Trophoblast cell (in vitro differentiated cells and primary cell): ENCODE measurements around the gene RBPJ.
A peak's percentile ranks its signal among the peaks of the same experiment; 100 is the strongest.

Experiments used
- DNase-seq, 2 donors: peaks; one replicate each; pipeline ENCODE4 v3.0.0-alpha.2; 2016
- H2AFZ ChIP-seq: 2 replicates; pipeline ENCODE4 v1.6.1; 2013; ENCODE audit warnings: low read length, moderate library complexity, mild to moderate bottlenecking; ENCODE audit not compliant: insufficient read depth, poor library complexity
- H2AK5ac ChIP-seq: 2 replicates; pipeline ENCODE4 v1.6.1; 2013; ENCODE audit warnings: mild to moderate bottlenecking, low read length
- H2BK120ac ChIP-seq: 2 replicates; pipeline ENCODE4 v1.6.1; 2013; ENCODE audit warnings: low read length, mild to moderate bottlenecking, moderate library complexity; ENCODE audit not compliant: insufficient read depth, poor library complexity
- H2BK12ac ChIP-seq: 2 replicates; pipeline ENCODE4 v1.6.1; 2013; ENCODE audit warnings: mild to moderate bottlenecking, low read length, moderate library complexity
- H2BK5ac ChIP-seq: 2 replicates; pipeline ENCODE4 v1.6.1; 2013; ENCODE audit warnings: low read length, low read depth, moderate library complexity, mild to moderate bottlenecking; ENCODE audit not compliant: poor library complexity
- H3K14ac ChIP-seq: 2 replicates; pipeline ENCODE4 v1.6.1; 2013; ENCODE audit warnings: mild to moderate bottlenecking, low read length
- H3K18ac ChIP-seq: 2 replicates; pipeline ENCODE4 v1.6.1; 2013; ENCODE audit warnings: mild to moderate bottlenecking, low read length
- H3K23ac ChIP-seq: 2 replicates; pipeline ENCODE4 v1.6.1; 2013; ENCODE audit warnings: low read length
- H3K27ac ChIP-seq: 2 replicates; pipeline ENCODE4 v1.5.1; 2013; ENCODE audit warnings: low read depth, mild to moderate bottlenecking, inconsistent platforms, low read length, moderate library complexity
- H3K27me3 ChIP-seq: 2 replicates; pipeline ENCODE4 v1.6.1; 2013; ENCODE audit warnings: inconsistent platforms, mild to moderate bottlenecking, low read length, moderate library complexity; ENCODE audit not compliant: insufficient read depth
- H3K36me3 ChIP-seq, 2 experiments: 1 replicate in 1 of 2; 2 replicates in 1 of 2; pipeline ENCODE4 v1.6.1; 2013; ENCODE audit warnings: low read length in 2 of 2, mild to moderate bottlenecking in 2 of 2, moderate library complexity in 1 of 2; ENCODE audit not compliant: insufficient read depth in 2 of 2, control insufficient read depth in 1 of 2
- H3K4ac ChIP-seq: 2 replicates; pipeline ENCODE4 v1.6.1; 2013; ENCODE audit warnings: low read depth, mild to moderate bottlenecking, low read length, moderate library complexity
- H3K4me1 ChIP-seq, 2 experiments: 1 replicate in 1 of 2; 2 replicates in 1 of 2; pipeline ENCODE4 v1.6.1; 2013; ENCODE audit warnings: low read length in 2 of 2, mild to moderate bottlenecking in 2 of 2, moderate library complexity in 1 of 2; ENCODE audit not compliant: insufficient read depth in 2 of 2, control insufficient read depth in 1 of 2
- H3K4me2 ChIP-seq: 2 replicates; pipeline ENCODE4 v1.6.1; 2013; ENCODE audit warnings: inconsistent platforms, mild to moderate bottlenecking, low read length, moderate library complexity
- H3K4me3 ChIP-seq: 2 replicates; pipeline ENCODE4 v1.5.1; 2013; ENCODE audit warnings: mild to moderate bottlenecking, low read depth, low read length, inconsistent platforms
- H3K79me1 ChIP-seq: one replicate; pipeline ENCODE4 v1.6.1; 2013; ENCODE audit warnings: low read length
- H3K79me2 ChIP-seq: 2 replicates; pipeline ENCODE4 v1.6.1; 2013; ENCODE audit warnings: low read length, mild to moderate bottlenecking; ENCODE audit not compliant: control insufficient read depth, insufficient read depth, poor library complexity
- H3K9ac ChIP-seq: 2 replicates; pipeline ENCODE4 v1.6.1; 2013; ENCODE audit warnings: mild to moderate bottlenecking, low read length
- H3K9me3 ChIP-seq: 2 replicates; pipeline ENCODE4 v1.6.1; 2013; ENCODE audit warnings: low read depth, mild to moderate bottlenecking, control low read depth, inconsistent platforms, low read length; ENCODE audit not compliant: insufficient read depth
- H4K12ac ChIP-seq: 2 replicates; pipeline ENCODE4 v1.6.1; 2013; ENCODE audit warnings: low read depth, mild to moderate bottlenecking, low read length, moderate library complexity
- H4K8ac ChIP-seq: 2 replicates; pipeline ENCODE4 v1.6.1; 2013; ENCODE audit warnings: low read depth, mild to moderate bottlenecking, low read length, moderate library complexity
- H4K91ac ChIP-seq: one replicate; pipeline ENCODE4 v1.6.1; 2013; ENCODE audit warnings: low read depth, mild to moderate bottlenecking, low read length, moderate library complexity
- WGBS: extraction: QIAGEN DNeasy Blood & Tissue Kit; methylation state at CpG from one replicate; pipeline ENCODE4 v1.1.7; 2013; ENCODE audit warnings: missing lambda C conversion rate; ENCODE audit not compliant: insufficient read length, insufficient coverage; ENCODE audit errors: extremely low coverage; 5-methylcytosine and 5-hydroxymethylcytosine counted together

The RBPJ gene

DNA sequence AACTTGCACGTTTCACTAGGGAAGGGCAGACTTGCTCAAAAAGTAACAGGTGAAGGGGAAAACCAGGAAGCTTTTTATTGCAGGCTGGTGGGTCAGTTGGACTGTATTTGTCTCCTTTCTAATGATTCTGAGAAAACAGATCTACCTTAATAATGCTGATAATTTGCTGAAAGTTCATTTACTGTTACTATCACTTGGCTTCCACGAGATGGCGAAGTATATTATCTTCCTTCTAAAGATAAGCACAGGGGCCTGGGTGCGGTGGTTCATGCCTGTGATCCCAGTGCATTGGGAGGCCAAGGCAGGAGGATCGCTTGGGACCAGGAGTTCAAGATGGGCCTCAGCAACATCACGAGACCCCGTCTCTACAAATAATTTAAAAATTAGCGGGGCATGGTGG lies 153.1 kb downstream of the RBPJ start:
- WGBS, result no CpG with 5 or more reads among the region's 8 CpGs
- Histone ChIP-seq H3K4ac (no peak overlapping the region), H3K4me1 (no peaks in the 10 kb centered on the region), H4K91ac (no peak overlapping the region), H2BK120ac (no peak overlapping the region), H3K9me3 (no peaks in the 10 kb centered on the region), H3K4me3 (no peak overlapping the region), H2BK5ac (no peak overlapping the region), H2BK12ac (no peak overlapping the region), H2AK5ac (no peak overlapping the region), H3K14ac (no peak overlapping the region), H3K79me1 (no peaks in the 10 kb centered on the region), H4K12ac (no peak overlapping the region), H3K27me3 (no peaks in the 10 kb centered on the region), H3K18ac (no peak overlapping the region), H3K4me2 (no peak overlapping the region), H3K27ac (no peak overlapping the region), H4K8ac (no peak overlapping the region), H3K36me3 (no peaks in the 10 kb centered on the region), H3K79me2 (no peaks in the 10 kb centered on the region), H2AFZ (no peak overlapping the region), H3K9ac (no peak overlapping the region), H3K23ac (no peak overlapping the region)
- DNase-seq, result peak in 1 of 2 donors; percentile 18

DNA sequence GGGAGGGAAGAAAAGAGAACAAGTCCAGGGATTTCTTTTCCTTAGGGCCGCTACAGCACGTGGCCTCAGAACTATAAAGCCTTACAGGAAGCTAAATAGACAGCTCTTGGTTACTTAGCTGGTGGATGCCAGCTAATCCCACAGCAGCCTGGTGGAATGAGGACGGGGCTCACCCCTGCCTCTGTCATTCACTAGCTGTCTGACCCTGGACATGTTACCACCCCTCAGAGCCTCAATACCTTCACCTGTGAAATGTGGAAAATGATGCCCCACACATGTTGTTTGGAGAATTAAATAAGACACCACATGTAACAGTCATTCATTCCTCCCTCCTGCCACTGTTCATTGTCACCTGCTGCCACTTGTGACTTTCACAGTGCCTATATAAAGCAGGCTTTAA lies 153.7 kb downstream of the RBPJ start:
- H3K4me2 ChIP-seq, result no peak overlapping the region
- H3K9me3 ChIP-seq, result no peaks in the 10 kb centered on the region

DNA sequence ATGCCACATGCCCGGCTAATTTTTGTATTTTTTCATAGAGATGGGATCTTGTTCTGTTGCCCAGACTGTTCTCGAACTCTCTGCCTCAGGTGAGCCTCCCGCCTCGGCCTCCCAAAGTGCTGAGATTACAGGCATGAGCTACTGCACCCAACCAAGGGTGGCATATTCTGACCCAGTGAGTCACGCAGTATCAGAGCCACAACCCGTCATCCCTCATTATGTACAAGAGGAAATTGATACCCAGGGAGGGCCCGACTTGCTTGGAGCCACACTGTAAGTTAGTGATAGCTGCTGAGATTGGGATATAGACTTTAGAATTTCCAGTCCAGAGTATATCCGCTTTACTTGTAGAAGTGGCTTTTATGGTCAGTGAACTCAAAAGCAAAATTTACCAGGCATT lies 154.9 kb downstream of the RBPJ start:
- no peaks in the 10 kb centered on the region for H3K9me3 ChIP-seq
- H4K8ac ChIP-seq, result no peak overlapping the region
- no peak overlapping the region for H2BK120ac ChIP-seq
- H4K12ac ChIP-seq, result no peak overlapping the region
- no peak overlapping the region for H4K91ac ChIP-seq
- no peak overlapping the region for H2AFZ ChIP-seq
- no peak overlapping the region for H2BK5ac ChIP-seq
- H3K27ac ChIP-seq, result no peak overlapping the region
- no peak overlapping the region for H2BK12ac ChIP-seq
- H3K9ac ChIP-seq, result no peak overlapping the region
- H3K79me2 ChIP-seq, result no peaks in the 10 kb centered on the region
- H3K4me1 ChIP-seq, result no peaks in the 10 kb centered on the region
- DNase-seq, result no peak
- H3K18ac ChIP-seq, result no peak overlapping the region
- H3K4ac ChIP-seq, result no peak overlapping the region
- H3K23ac ChIP-seq, result no peak overlapping the region
- no peaks in the 10 kb centered on the region for H3K27me3 ChIP-seq
- no CpG with 5 or more reads among the region's 8 CpGs for WGBS
- H3K14ac ChIP-seq, result no peak overlapping the region
- H3K36me3 ChIP-seq, result no peaks in the 10 kb centered on the region
- H3K4me2 ChIP-seq, result no peak overlapping the region
- H3K4me3 ChIP-seq, result no peak overlapping the region
- H3K79me1 ChIP-seq, result no peaks in the 10 kb centered on the region
- H2AK5ac ChIP-seq, result no peak overlapping the region

More for the DNA sequence above, 153.7 kb downstream of the RBPJ start:
- Histone ChIP-seq H3K4ac (no peak overlapping the region), H4K8ac (no peak overlapping the region), H2AFZ (no peak overlapping the region), H3K14ac (no peak overlapping the region), H3K79me1 (no peaks in the 10 kb centered on the region), H3K36me3 (no peaks in the 10 kb centered on the region), H3K18ac (no peak overlapping the region), H3K79me2 (no peaks in the 10 kb centered on the region), H3K9ac (no peak overlapping the region), H4K91ac (no peak overlapping the region), H4K12ac (no peak overlapping the region), H2BK120ac (no peak overlapping the region), H3K27ac (no peak overlapping the region), H2AK5ac (no peak overlapping the region), H2BK5ac (no peak overlapping the region), H2BK12ac (no peak overlapping the region), H3K23ac (no peak overlapping the region), H3K4me1 (no peaks in the 10 kb centered on the region), H3K27me3 (no peaks in the 10 kb centered on the region), H3K4me3 (no peak overlapping the region)
- WGBS, result no CpG with 5 or more reads among the region's 3 CpGs
- DNase-seq, result no peak

DNA sequence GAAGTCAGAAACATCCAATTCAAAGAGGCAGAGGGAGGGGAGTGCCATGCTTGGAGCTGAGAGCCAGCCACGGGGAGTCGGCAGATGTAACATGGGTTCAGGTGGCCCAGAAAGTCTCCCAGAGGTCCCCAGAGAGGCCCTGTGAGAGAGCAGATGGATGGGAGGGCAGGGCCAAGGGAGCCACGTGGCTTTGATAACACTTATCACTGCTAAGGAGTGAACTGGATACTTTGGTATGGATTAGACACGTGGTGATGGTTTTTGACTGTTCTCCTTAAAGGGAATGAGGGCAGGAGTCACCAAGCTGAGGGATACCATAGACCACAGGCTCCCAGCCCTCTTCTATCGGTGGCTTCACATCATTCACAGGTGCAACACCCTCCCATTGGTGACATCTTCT lies 155.7 kb downstream of the RBPJ start:
- Histone ChIP-seq H3K14ac (no peak overlapping the region), H2BK12ac (no peak overlapping the region), H3K9ac (no peak overlapping the region), H3K4me3 (no peak overlapping the region), H2BK120ac (no peak overlapping the region), H4K8ac (no peak overlapping the region), H3K4ac (no peak overlapping the region), H3K18ac (no peak overlapping the region), H3K4me1 (no peaks in the 10 kb centered on the region), H2AK5ac (no peak overlapping the region), H3K36me3 (no peaks in the 10 kb centered on the region), H3K27ac (no peak overlapping the region), H3K79me2 (no peaks in the 10 kb centered on the region), H2AFZ (no peak overlapping the region), H3K9me3 (no peaks in the 10 kb centered on the region), H2BK5ac (no peak overlapping the region), H3K27me3 (no peaks in the 10 kb centered on the region), H3K79me1 (no peaks in the 10 kb centered on the region), H3K23ac (no peak overlapping the region), H4K91ac (no peak overlapping the region), H3K4me2 (no peak overlapping the region), H4K12ac (no peak overlapping the region)
- WGBS, result no CpG with 5 or more reads among the region's 5 CpGs
- DNase-seq, result no peak
